ENCODE results near the gene PCYT1B. TPM values are rescaled to one million over a fixed set of nuclear protein-coding genes. Genes with fewer than 3 reads are reported as not detected.
"Not testable (repeated sequence)": the region's sequence is repeated elsewhere in the genome, so short reads cannot be mapped to it uniquely, and the experiment has no call there.

The PCYT1B gene
- total RNA-seq, 2 donors from 2014 or later, result 1.3 to 3.0 TPM

- no peaks in the 10 kb centered on the region for H3K4me1 ChIP-seq
- intact Hi-C loops (cut with DNase I), result no loop called here
- H3K27ac ChIP-seq, result no peak overlapping the region
- no peaks in the 10 kb centered on the region for H3K27me3 ChIP-seq
- 79 to 87% methylated on average over 3 of the region's 3 CpGs for WGBS, 2 donors
- no peaks in the 10 kb centered on the region for H3K36me3 ChIP-seq (replicated peaks in 1 of 2; ENCODE audit: insufficient read depth in 1 of 2, low read depth in 2 of 2)
- H3K4me3 ChIP-seq, result no peak overlapping the region
- TF ChIP-seq CTCF (IDR thresholded peaks at IDR 0.05), result no peak
- no peak for TF ChIP-seq POLR2A (IDR thresholded peaks at IDR 0.05)
- no peaks in the 10 kb centered on the region for H3K9me3 ChIP-seq
- DNase-seq, result no peak
- ATAC-seq, result no peak
Measured at GRCh38 chrX:24659646-24660045, 12.5 kb upstream of the PCYT1B start.

GRCh38 chrX:24659106-24659505, 12.0 kb upstream of the PCYT1B start:
- intact Hi-C loops (cut with DNase I), result no loop called here

GRCh38 chrX:24658421-24658820, 11.3 kb upstream of the PCYT1B start:
- H3K36me3 ChIP-seq (replicated peaks in 1 of 2; ENCODE audit: insufficient read depth in 1 of 2, low read depth in 2 of 2), result no peaks in the 10 kb centered on the region
- H3K4me1 ChIP-seq, result no peaks in the 10 kb centered on the region
- intact Hi-C loops (cut with DNase I), result no loop called here
- H3K9me3 ChIP-seq, result no peaks in the 10 kb centered on the region
- DNase-seq, result no peak
- H3K4me3 ChIP-seq, result no peak overlapping the region
- H3K27ac ChIP-seq, result no peak overlapping the region
- TF ChIP-seq CTCF (IDR thresholded peaks at IDR 0.05), result no peak
- TF ChIP-seq POLR2A (IDR thresholded peaks at IDR 0.05), result no peak
- ATAC-seq, result no peak
- no peaks in the 10 kb centered on the region for H3K27me3 ChIP-seq

More at GRCh38 chrX:24659106-24659505, 12.0 kb upstream of the PCYT1B start:
- Histone ChIP-seq H3K36me3 (replicated peaks in 1 of 2; ENCODE audit: insufficient read depth in 1 of 2, low read depth in 2 of 2) (no peaks in the 10 kb centered on the region), H3K27ac (no peak overlapping the region), H3K27me3 (no peaks in the 10 kb centered on the region), H3K4me3 (no peak overlapping the region), H3K9me3 (no peaks in the 10 kb centered on the region), H3K4me1 (no peaks in the 10 kb centered on the region)
- DNase-seq (no peak), ATAC-seq (no peak)
- 60 to 67% methylated on average over 1 of the region's 1 CpG for WGBS, 2 donors
- no peak for TF ChIP-seq CTCF (IDR thresholded peaks at IDR 0.05)
- no peak for TF ChIP-seq POLR2A (IDR thresholded peaks at IDR 0.05)

- H3K4me1 ChIP-seq, result no peaks in the 10 kb centered on the region
- TF ChIP-seq POLR2A (IDR thresholded peaks at IDR 0.05) (no peak), CTCF (IDR thresholded peaks at IDR 0.05) (no peak)
- WGBS, 2 donors, result 57 to 62% methylated on average over 5 to 6 of the region's 6 CpGs
- no peaks in the 10 kb centered on the region for H3K36me3 ChIP-seq (replicated peaks in 1 of 2; ENCODE audit: insufficient read depth in 1 of 2, low read depth in 2 of 2)
- no peak for ATAC-seq
- H3K9me3 ChIP-seq, result no peaks in the 10 kb centered on the region
- no peaks in the 10 kb centered on the region for H3K27me3 ChIP-seq
- DNase-seq, result no peak
- no peak overlapping the region for H3K27ac ChIP-seq
- intact Hi-C loops (cut with DNase I), result no loop called here
- H3K4me3 ChIP-seq, result no peak overlapping the region
Measured at GRCh38 chrX:24657671-24658386, 10.7 kb upstream of the PCYT1B start.

- DNase-seq; H3K27ac ChIP-seq; intact Hi-C loops (cut with DNase I); H3K36me3 ChIP-seq (replicated peaks in 1 of 2; ENCODE audit: insufficient read depth in 1 of 2, low read depth in 2 of 2); ATAC-seq; H3K4me1 ChIP-seq; H3K4me3 ChIP-seq; H3K9me3 ChIP-seq; H3K27me3 ChIP-seq: not testable (repeated sequence)
- 66 to 100% methylated on average over 1 to 7 of the region's 9 CpGs for WGBS, 2 donors
Measured at GRCh38 chrX:24655679-24656078, 8.5 kb upstream of the PCYT1B start.
